NCI-H187 treated with DMSO at 0.1 percent for 48 hours (cell line): ENCODE data around the gene PVALEF.

Experiments used
- DNase-seq: peaks from one replicate; lab custom pipeline; 2025; lab: John Stamatoyannopoulos, UW

PVALEF gene

GRCh38 chr17:81196505-81197408 lies 31.4 kb downstream of the PVALEF start:
- no peak for DNase-seq

GRCh38 chr17:81197409-81197795 lies 32.1 kb downstream of the PVALEF start:
- DNase-seq, result no peak

GRCh38 chr17:81197831-81198490 lies 32.7 kb downstream of the PVALEF start:
- no peak for DNase-seq

- no peak for DNase-seq
These were observed 33.6 kb downstream of the PVALEF start for GRCh38 chr17:81198826-81199481.

GRCh38 chr17:81199482-81199830 lies 34.1 kb downstream of the PVALEF start:
- no peak for DNase-seq

GRCh38 chr17:81200201-81200600 lies 34.9 kb downstream of the PVALEF start:
- no peak for DNase-seq

GRCh38 chr17:81200695-81201580 lies 35.6 kb downstream of the PVALEF start:
- no peak for DNase-seq

- DNase-seq, result no peak
These were observed 37.0 kb downstream of the PVALEF start for GRCh38 chr17:81202318-81202717.

GRCh38 chr17:81203136-81203535 lies 37.8 kb downstream of the PVALEF start:
- no peak for DNase-seq

- no peak for DNase-seq
These were observed 39.3 kb downstream of the PVALEF start for GRCh38 chr17:81204578-81204977.

- DNase-seq, result no peak
These were observed 40.9 kb downstream of the PVALEF start for GRCh38 chr17:81206166-81206565.

GRCh38 chr17:81206657-81207056 lies 41.4 kb downstream of the PVALEF start:
- DNase-seq, result no peak

GRCh38 chr17:81207610-81208581 lies 42.6 kb downstream of the PVALEF start:
- no peak for DNase-seq

GRCh38 chr17:81208651-81209050 lies 43.3 kb downstream of the PVALEF start:
- no peak for DNase-seq

- no peak for DNase-seq
These were observed 43.8 kb downstream of the PVALEF start for GRCh38 chr17:81209141-81209540.

- DNase-seq, result no peak
These were observed 45.2 kb downstream of the PVALEF start for GRCh38 chr17:81210466-81210865.

- DNase-seq, result no peak
These were observed 45.6 kb downstream of the PVALEF start for GRCh38 chr17:81210868-81211267.

GRCh38 chr17:81212365-81212764 lies 47.1 kb downstream of the PVALEF start:
- no peak for DNase-seq

- no peak for DNase-seq
These were observed 48.7 kb downstream of the PVALEF start for GRCh38 chr17:81213978-81214377.

- no peak for DNase-seq
These were observed 52.2 kb downstream of the PVALEF start for GRCh38 chr17:81217491-81217890.

- DNase-seq, result no peak
These were observed 53.2 kb downstream of the PVALEF start for GRCh38 chr17:81218459-81218858.
